SK-N-SH treated with all-trans-retinoic acid at 6 μM for 48 hours (cell line): ENCODE measurements around the gene CRHR1.

Experiments used
- ATAC-seq: fragments of 200-7000 bp; cut with Tn5 transposase; 3 replicates; pipeline ENCODE4 v1.9.1; 2020; ENCODE audit warnings: mild to moderate bottlenecking, moderate library complexity
- ARNTL ChIP-seq: fragments of 450-650 bp; formaldehyde crosslinking; IDR thresholded peaks from 2 replicates; pipeline ENCODE4 v1.5.0; 2020; ENCODE audit warnings: low read depth, mild to moderate bottlenecking, moderate library complexity, borderline replicate concordance
- BACH2 ChIP-seq: fragments of 250-450 bp; sonication (Bioruptor Pico); IDR thresholded peaks from 2 replicates; pipeline ENCODE4 v1.9.0; 2021; ENCODE audit warnings: mild to moderate bottlenecking, borderline replicate concordance
- CSRNP3 ChIP-seq: fragments of 250-450 bp; sonication (Bioruptor Pico); IDR thresholded peaks from 2 replicates; pipeline ENCODE4 v1.5.1; 2021; ENCODE audit warnings: mild to moderate bottlenecking, moderate library complexity
- ESRRG ChIP-seq: fragments of 250-450 bp; sonication (Bioruptor Pico); IDR thresholded peaks from 2 replicates; pipeline ENCODE4 v1.6.1; 2021; ENCODE audit warnings: mild to moderate bottlenecking
- GLIS3 ChIP-seq: fragments of 250-450 bp; sonication (Bioruptor Pico); IDR thresholded peaks from 2 replicates; pipeline ENCODE4 v1.5.0; 2020; ENCODE audit warnings: mild to moderate bottlenecking, moderate library complexity
- ISL1 ChIP-seq: fragments of 250-450 bp; sonication (Bioruptor Pico); IDR thresholded peaks from 2 replicates; pipeline ENCODE4 v2.1.2; 2022; ENCODE audit warnings: mild to moderate bottlenecking, moderate library complexity
- OSR1 ChIP-seq: fragments of 250-450 bp; sonication (Bioruptor Pico); IDR thresholded peaks from 2 replicates; pipeline ENCODE4 v1.8.0; 2022; ENCODE audit warnings: moderate library complexity, mild to moderate bottlenecking, inconsistent platforms
- POU6F1 ChIP-seq: fragments of 250-450 bp; sonication (Bioruptor Pico); IDR thresholded peaks from 2 replicates; pipeline ENCODE4 v1.8.0; 2021; ENCODE audit warnings: low read depth, mild to moderate bottlenecking, moderate library complexity, borderline replicate concordance
- PPARA ChIP-seq: fragments of 250-450 bp; sonication (Bioruptor Pico); IDR thresholded peaks from 2 replicates; pipeline ENCODE4 v1.5.0; 2020; ENCODE audit warnings: mild to moderate bottlenecking, borderline replicate concordance
- SNAI2 ChIP-seq: fragments of 250-450 bp; sonication (Bioruptor Pico); IDR thresholded peaks from 2 replicates; pipeline ENCODE4 v1.5.0; 2020; ENCODE audit warnings: mild to moderate bottlenecking, moderate library complexity
- TOX ChIP-seq: fragments of 250-450 bp; sonication (Bioruptor Pico); IDR thresholded peaks from 2 replicates; pipeline ENCODE4 v1.8.0; 2021; ENCODE audit warnings: mild to moderate bottlenecking, moderate library complexity, borderline replicate concordance
- ZC3H10 ChIP-seq: fragments of 250-450 bp; sonication (Bioruptor Pico); IDR thresholded peaks from 2 replicates; pipeline ENCODE4 v1.5.1; 2021; ENCODE audit warnings: mild to moderate bottlenecking, moderate library complexity
- ZFP3 ChIP-seq: fragments of 250-450 bp; sonication (Bioruptor Pico); IDR thresholded peaks from 2 replicates; pipeline ENCODE4 v1.5.0; 2020; ENCODE audit warnings: mild to moderate bottlenecking, moderate library complexity
- ZFP30 ChIP-seq: fragments of 450-650 bp; formaldehyde crosslinking; IDR thresholded peaks from 2 replicates; pipeline ENCODE4 v1.5.0; 2022; ENCODE audit warnings: mild to moderate bottlenecking, moderate library complexity
- ZNF565 ChIP-seq: fragments of 450-650 bp; formaldehyde crosslinking; conservative IDR thresholded peaks from 2 replicates; pipeline ENCODE4 v1.5.0; 2020; ENCODE audit warnings: low read depth, mild to moderate bottlenecking, moderate library complexity
- ZNF70 ChIP-seq: fragments of 450-650 bp; formaldehyde crosslinking; IDR thresholded peaks from 2 replicates; pipeline ENCODE4 v1.5.0; 2020; ENCODE audit warnings: mild to moderate bottlenecking, moderate library complexity
- ZNF8 ChIP-seq: fragments of 450-650 bp; formaldehyde crosslinking; IDR thresholded peaks from 2 replicates; pipeline ENCODE4 v1.5.0; 2020; ENCODE audit warnings: mild to moderate bottlenecking, moderate library complexity
- TF ChIP-seq, protein P1 (sequence below): fragments of 250-450 bp; sonication (Bioruptor Pico); IDR thresholded peaks from 2 replicates; pipeline ENCODE4 v1.8.0; 2020; ENCODE audit warnings: mild to moderate bottlenecking, moderate library complexity, borderline replicate concordance
- TF ChIP-seq, protein P2 (sequence below): fragments of 250-450 bp; sonication (Bioruptor Pico); IDR thresholded peaks from 2 replicates; pipeline ENCODE4 v1.5.1; 2020; ENCODE audit warnings: low read depth, mild to moderate bottlenecking, moderate library complexity

Gene CRHR1

GRCh38 chr17:45788057-45788456, 3.9 kb downstream of the CRHR1 start (continued):
- TF ChIP-seq, protein P1, sequence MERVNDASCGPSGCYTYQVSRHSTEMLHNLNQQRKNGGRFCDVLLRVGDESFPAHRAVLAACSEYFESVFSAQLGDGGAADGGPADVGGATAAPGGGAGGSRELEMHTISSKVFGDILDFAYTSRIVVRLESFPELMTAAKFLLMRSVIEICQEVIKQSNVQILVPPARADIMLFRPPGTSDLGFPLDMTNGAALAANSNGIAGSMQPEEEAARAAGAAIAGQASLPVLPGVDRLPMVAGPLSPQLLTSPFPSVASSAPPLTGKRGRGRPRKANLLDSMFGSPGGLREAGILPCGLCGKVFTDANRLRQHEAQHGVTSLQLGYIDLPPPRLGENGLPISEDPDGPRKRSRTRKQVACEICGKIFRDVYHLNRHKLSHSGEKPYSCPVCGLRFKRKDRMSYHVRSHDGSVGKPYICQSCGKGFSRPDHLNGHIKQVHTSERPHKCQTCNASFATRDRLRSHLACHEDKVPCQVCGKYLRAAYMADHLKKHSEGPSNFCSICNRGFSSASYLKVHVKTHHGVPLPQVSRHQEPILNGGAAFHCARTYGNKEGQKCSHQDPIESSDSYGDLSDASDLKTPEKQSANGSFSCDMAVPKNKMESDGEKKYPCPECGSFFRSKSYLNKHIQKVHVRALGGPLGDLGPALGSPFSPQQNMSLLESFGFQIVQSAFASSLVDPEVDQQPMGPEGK (CRISPR knock-in tag) = no peak
- TF ChIP-seq ZC3H10 (CRISPR knock-in tag) = no peak

DNA sequence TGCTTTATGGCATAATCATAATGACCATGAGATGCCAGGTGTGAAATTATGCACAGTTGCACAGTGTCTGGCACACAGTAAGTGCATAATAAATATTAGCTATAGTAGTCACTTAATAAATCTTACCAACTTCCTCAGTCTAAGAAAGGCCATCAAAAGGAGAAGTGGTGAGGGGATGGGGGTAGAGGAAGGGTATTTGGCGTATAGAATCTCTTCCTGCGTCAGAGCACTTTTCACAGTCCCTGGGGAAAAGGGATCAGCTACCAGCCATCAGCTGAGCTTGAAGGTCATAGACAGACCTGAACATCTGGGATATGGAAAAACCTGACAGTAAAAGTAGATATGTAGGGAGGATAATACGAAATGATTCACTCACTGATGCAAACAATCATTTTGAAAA, 5.8 kb downstream of the CRHR1 start:
- TF ChIP-seq SNAI2 (CRISPR knock-in tag) (no peak), PPARA (CRISPR knock-in tag) (no peak), ZFP30 (CRISPR knock-in tag) (no peak), GLIS3 (CRISPR knock-in tag) (no peak), POU6F1 (no peak), ZFP3 (no peak), ZNF565 (no peak), ZC3H10 (CRISPR knock-in tag) (no peak), ISL1 (CRISPR knock-in tag) (no peak), ESRRG (no peak)
- TF ChIP-seq, protein P2, sequence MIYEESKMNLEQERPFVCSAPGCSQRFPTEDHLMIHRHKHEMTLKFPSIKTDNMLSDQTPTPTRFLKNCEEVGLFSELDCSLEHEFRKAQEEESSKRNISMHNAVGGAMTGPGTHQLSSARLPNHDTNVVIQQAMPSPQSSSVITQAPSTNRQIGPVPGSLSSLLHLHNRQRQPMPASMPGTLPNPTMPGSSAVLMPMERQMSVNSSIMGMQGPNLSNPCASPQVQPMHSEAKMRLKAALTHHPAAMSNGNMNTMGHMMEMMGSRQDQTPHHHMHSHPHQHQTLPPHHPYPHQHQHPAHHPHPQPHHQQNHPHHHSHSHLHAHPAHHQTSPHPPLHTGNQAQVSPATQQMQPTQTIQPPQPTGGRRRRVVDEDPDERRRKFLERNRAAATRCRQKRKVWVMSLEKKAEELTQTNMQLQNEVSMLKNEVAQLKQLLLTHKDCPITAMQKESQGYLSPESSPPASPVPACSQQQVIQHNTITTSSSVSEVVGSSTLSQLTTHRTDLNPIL (CRISPR knock-in tag) = no peak
- TF ChIP-seq, protein P1 (CRISPR knock-in tag) = no peak
- ATAC-seq = no peak

DNA sequence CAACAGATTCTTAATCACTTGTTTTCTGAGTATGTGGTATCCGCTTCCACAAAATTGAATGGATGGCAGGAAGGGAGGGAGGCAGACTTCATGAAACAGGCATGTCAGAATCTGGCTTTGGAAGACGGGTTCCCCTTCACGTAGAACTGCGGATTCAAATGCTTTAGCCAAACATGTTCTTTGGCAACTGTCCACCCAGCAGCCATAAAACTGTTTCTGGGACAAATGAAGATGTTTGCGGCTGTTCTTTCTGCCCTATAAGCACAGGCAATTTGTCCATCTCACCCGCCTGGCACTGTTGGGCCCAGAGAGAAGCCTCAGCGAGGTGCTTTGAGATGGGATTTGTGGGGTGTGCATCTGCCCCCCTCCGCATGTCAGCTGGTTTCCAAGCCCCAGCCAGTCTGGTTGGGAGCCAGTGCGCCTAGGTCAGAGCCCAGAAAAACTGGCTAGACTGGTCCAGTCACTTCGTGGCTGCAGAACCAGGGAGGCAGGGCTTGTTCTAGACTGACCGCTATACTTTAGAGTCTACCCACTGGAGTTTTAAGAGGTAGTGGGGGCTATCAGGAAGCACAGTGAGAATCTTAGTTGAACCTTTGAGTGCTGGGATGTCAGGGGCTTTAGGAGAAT, 6.3 kb downstream of the CRHR1 start:
- TF ChIP-seq ZNF565 (no peak), ESRRG (no peak), CSRNP3 (no peak), TOX (CRISPR knock-in tag) (no peak), ZNF70 (CRISPR knock-in tag) (no peak), PPARA (CRISPR knock-in tag) (no peak), OSR1 (CRISPR knock-in tag) (no peak), ISL1 (CRISPR knock-in tag) (no peak), ZFP30 (CRISPR knock-in tag) (no peak), ZC3H10 (CRISPR knock-in tag) (no peak), BACH2 (CRISPR knock-in tag) (no peak), ARNTL (no peak), ZNF8 (no peak), POU6F1 (no peak)
- TF ChIP-seq, protein P2 (CRISPR knock-in tag) = no peak
- TF ChIP-seq, protein P1 (CRISPR knock-in tag) = no peak
- no peak for ATAC-seq
